ENCODE results near the gene WNT6.

- TF ChIP-seq ZNF274 (IDR thresholded peaks at IDR 0.05; ENCODE audit: borderline replicate concordance, extremely low read depth, low read length) (no peak), ATF3 (IDR thresholded peaks at IDR 0.05; ENCODE audit: insufficient read depth, low read depth, low read length) (no peak), POLR2A (IDR thresholded peaks at IDR 0.05; ENCODE audit: control extremely low read depth in 1 of 2, low read depth in 2 of 2, low read length in 2 of 2) (no peak), SP2 (IDR thresholded peaks at IDR 0.05; ENCODE audit: low read length) (no peak), EP300 (IDR thresholded peaks at IDR 0.05; ENCODE audit: borderline replicate concordance in 1 of 2, low read depth in 2 of 2, low read length in 2 of 2) (no peak), CTCF (IDR thresholded peaks at IDR 0.05; ENCODE audit: control extremely low read depth in 1 of 3, insufficient read depth in 1 of 3, low read depth in 1 of 3, low read length in 3 of 3) (no peak), BACH1 (IDR thresholded peaks at IDR 0.05; ENCODE audit: low read length) (no peak), EZH2 (IDR thresholded peaks at IDR 0.05; ENCODE audit: low read depth, low read length, severe bottlenecking) (no peak), GTF2F1 (IDR thresholded peaks at IDR 0.05; ENCODE audit: borderline replicate concordance, low read depth, low read length) (no peak), MAX (IDR thresholded peaks at IDR 0.05) (no peak; the same call in 1 of the 2 replicates), BCL11A (IDR thresholded peaks at IDR 0.05; ENCODE audit: low read depth in 2 of 2, low read length in 2 of 2) (no peak), USF2 (IDR thresholded peaks at IDR 0.05; ENCODE audit: low read length) (no peak), SAP30 (IDR thresholded peaks at IDR 0.05; ENCODE audit: insufficient read depth, insufficient replicate concordance, low read length) (no peak)
These were observed 35.7 kb downstream of the WNT6 start for GRCh38 chr2:218895326-218895725.
